HEK293T (cell line): ENCODE results near the gene DTNBP1.

Experiments
- CTCF ChIA-PET: fragments of 350-600 bp; formaldehyde crosslinking; extraction: SDS; loops from one replicate; lab custom pipeline; 2021; ENCODE audit warnings: antibody characterized with exemption, inconsistent platforms; lab: Yijun Ruan, JAX
- POLR2A ChIA-PET: fragments of 350-600 bp; formaldehyde crosslinking; extraction: SDS; loops from one replicate; lab custom pipeline; 2020; ENCODE audit warnings: antibody characterized with exemption, inconsistent platforms; lab: Yijun Ruan, JAX
- DNase-seq: peaks from one replicate; pipeline ENCODE4 v3.0.0; 2012; ENCODE audit warnings: mixed read lengths; ENCODE audit errors: extremely low spot score
- ARNT ChIP-seq: fragments of 450-650 bp; IDR thresholded peaks from 2 replicates; pipeline ENCODE4 v1.6.1; 2017; ENCODE audit warnings: mild to moderate bottlenecking
- BHLHE40 ChIP-seq: fragments of 450-650 bp; IDR thresholded peaks from 2 replicates; pipeline ENCODE4 v1.6.1; 2016; ENCODE audit warnings: mild to moderate bottlenecking, moderate library complexity, borderline replicate concordance
- CTBP1 ChIP-seq: fragments of 450-650 bp; IDR thresholded peaks from 2 replicates; pipeline ENCODE4 v1.6.1; 2016; ENCODE audit warnings: borderline replicate concordance
- ELF4 ChIP-seq: fragments of 450-650 bp; IDR thresholded peaks from 2 replicates; pipeline ENCODE4 v1.6.1; 2017; ENCODE audit warnings: antibody characterized with exemption
- FOXA1 ChIP-seq: fragments of 450-650 bp; IDR thresholded peaks from 2 replicates; pipeline ENCODE4 v1.6.1; 2016; ENCODE audit warnings: mild to moderate bottlenecking
- FOXK2 ChIP-seq: fragments of 450-650 bp; IDR thresholded peaks from 2 replicates; pipeline ENCODE4 v1.6.1; 2016; ENCODE audit warnings: mild to moderate bottlenecking
- FOXM1 ChIP-seq: fragments of 450-650 bp; IDR thresholded peaks from 2 replicates; pipeline ENCODE4 v1.6.1; 2017; ENCODE audit warnings: mild to moderate bottlenecking, borderline replicate concordance
- HDGF ChIP-seq: fragments of 450-650 bp; IDR thresholded peaks from 2 replicates; pipeline ENCODE4 v1.6.1; 2017; ENCODE audit warnings: antibody characterized with exemption, borderline replicate concordance
- L3MBTL2 ChIP-seq: fragments of 450-650 bp; conservative IDR thresholded peaks from 2 replicates; pipeline ENCODE4 v1.6.1; 2016; ENCODE audit warnings: mild to moderate bottlenecking
- LEF1 ChIP-seq: fragments of 450-650 bp; IDR thresholded peaks from 2 replicates; pipeline ENCODE4 v1.6.1; 2017; ENCODE audit warnings: mild to moderate bottlenecking, borderline replicate concordance
- NFRKB ChIP-seq: fragments of 450-650 bp; IDR thresholded peaks from 2 replicates; pipeline ENCODE4 v1.6.1; 2016; ENCODE audit warnings: mild to moderate bottlenecking, moderate library complexity
- PKNOX1 ChIP-seq: fragments of 450-650 bp; IDR thresholded peaks from 2 replicates; pipeline ENCODE4 v1.6.1; 2016
- SP1 ChIP-seq: fragments of 450-650 bp; IDR thresholded peaks from 2 replicates; pipeline ENCODE4 v1.6.1; 2017
- SUZ12 ChIP-seq: fragments of 450-650 bp; IDR thresholded peaks from 2 replicates; pipeline ENCODE4 v1.6.1; 2016; ENCODE audit warnings: mild to moderate bottlenecking
- TARDBP ChIP-seq: fragments of 450-650 bp; IDR thresholded peaks from 2 replicates; pipeline ENCODE4 v1.6.1; 2016
- ZNF384 ChIP-seq: fragments of 450-650 bp; IDR thresholded peaks from 2 replicates; pipeline ENCODE4 v1.6.1; 2016

The DTNBP1 gene

GRCh38 chr6:15594512-15595259, 68.1 kb downstream of the DTNBP1 start:
- ChIA-PET CTCF (no interaction called here), POLR2A (no interaction called here)
- DNase-seq = no peak
- TF ChIP-seq CTBP1 (no peak), NFRKB (no peak), BHLHE40 (no peak), ARNT (no peak), L3MBTL2 (no peak), FOXM1 (no peak), LEF1 (no peak), ZNF384 (no peak), HDGF (no peak), ELF4 (no peak), SP1 (no peak), FOXK2 (no peak), TARDBP (no peak), PKNOX1 (no peak), FOXA1 (no peak), SUZ12 (no peak)

GRCh38 chr6:15593798-15594197, 69.0 kb downstream of the DTNBP1 start:
- DNase-seq = no peak

GRCh38 chr6:15592610-15593009, 70.2 kb downstream of the DTNBP1 start:
- no peak for TF ChIP-seq FOXM1
- no peak for TF ChIP-seq CTBP1
- TF ChIP-seq HDGF = no peak
- TF ChIP-seq BHLHE40 = no peak
- no peak for TF ChIP-seq LEF1
- no peak for TF ChIP-seq SP1
- TF ChIP-seq PKNOX1 = no peak
- ChIA-PET CTCF (no interaction called here), POLR2A (no interaction called here)
- no peak for DNase-seq

More at GRCh38 chr6:15593798-15594197, 69.0 kb downstream of the DTNBP1 start:
- POLR2A ChIA-PET = no interaction called here
- CTCF ChIA-PET = no interaction called here
- TF ChIP-seq CTBP1 (no peak), NFRKB (no peak), FOXK2 (no peak), ZNF384 (no peak), LEF1 (no peak), SUZ12 (no peak), FOXA1 (no peak), FOXM1 (no peak), HDGF (no peak), SP1 (no peak), ELF4 (no peak), ARNT (no peak), TARDBP (no peak), BHLHE40 (no peak), PKNOX1 (no peak), L3MBTL2 (no peak)

- TF ChIP-seq HDGF (no peak), CTBP1 (no peak), BHLHE40 (no peak)
- CTCF ChIA-PET = no interaction called here
- POLR2A ChIA-PET = no interaction called here
- no peak for DNase-seq
These were observed 73.7 kb downstream of the DTNBP1 start for GRCh38 chr6:15588971-15589634.

GRCh38 chr6:15586503-15586902, 76.3 kb downstream of the DTNBP1 start:
- TF ChIP-seq LEF1 (no peak), BHLHE40 (no peak), FOXM1 (no peak)
- no peak for DNase-seq
- POLR2A ChIA-PET = no interaction called here
- CTCF ChIA-PET = no interaction called here

GRCh38 chr6:15585760-15586214, 77.0 kb downstream of the DTNBP1 start:
- no peak for DNase-seq
- ChIA-PET POLR2A (no interaction called here), CTCF (interaction anchor here (0.7 kb wide), 1 partner anchor 38 kb away, joined by 3 read pairs; no protein-coding TSS in a partner anchor)
- TF ChIP-seq FOXM1 (no peak), NFRKB (no peak), HDGF (no peak), SUZ12 (no peak), PKNOX1 (no peak), ELF4 (no peak), ARNT (no peak), BHLHE40 (peak; percentile 29; the same call in 1 of the 2 replicates)
